Thoracic aorta (tissue), 2 donors: Measurements from ENCODE around the gene SARS1. TPM values are rescaled to one million over a fixed set of nuclear protein-coding genes. Genes with fewer than 3 reads are reported as not detected.

Experiments
- ATAC-seq: fragments of 150-250 bp; one replicate; pipeline ENCODE4 v1.8.0; 2017; ENCODE audit warnings: low read depth; ENCODE audit not compliant: insufficient number of reproducible peaks, low FRiP score
- DNase-seq: peaks from one replicate; pipeline ENCODE4 v3.0.0-alpha.2; 2020; ENCODE audit warnings: low spot score
- H3K27ac ChIP-seq, 2 donors: fragments of 200-600 bp; sonication (generic); 1 replicate in 1 of 2; 2 replicates in 1 of 2; pipeline ENCODE4 v1.5.1; 2016; ENCODE audit warnings: mild to moderate bottlenecking in 2 of 2, moderate library complexity in 2 of 2
- H3K27me3 ChIP-seq: fragments of 200-600 bp; sonication (generic); replicated peaks from 2 replicates; pipeline ENCODE4 v1.6.0; 2016; ENCODE audit warnings: mild to moderate bottlenecking; ENCODE audit not compliant: insufficient read depth
- H3K36me3 ChIP-seq: fragments of 200-600 bp; sonication (generic); one replicate; pipeline ENCODE4 v1.5.1; 2016
- H3K4me1 ChIP-seq, 2 donors: fragments of 200-600 bp; sonication (generic); 1 replicate in 1 of 2; 2 replicates in 1 of 2; pipeline versions ENCODE4 v1.5.1 to v1.6.0; 2016; ENCODE audit warnings: low read depth in 2 of 2, mild to moderate bottlenecking in 1 of 2; ENCODE audit not compliant: control insufficient read depth in 1 of 2
- H3K4me3 ChIP-seq: fragments of 200-600 bp; sonication (generic); 2 replicates; pipeline ENCODE4 v1.5.1; 2016; ENCODE audit warnings: mild to moderate bottlenecking
- H3K9me3 ChIP-seq: fragments of 200-600 bp; sonication (generic); 2 replicates; pipeline ENCODE4 v1.5.1; 2016
- CTCF ChIP-seq: fragments of 200-600 bp; sonication (generic); IDR thresholded peaks from one replicate; pipeline ENCODE4 v1.5.1; 2019; ENCODE audit warnings: antibody characterized with exemption
- total RNA-seq, 2 donors: library from RNA; depleted of rRNA; stranded (reverse); fragments of >200 nt; gene quantifications; one replicate each; pipeline versions ENCODE4 v1.1.0 to v1.2.3, GENCODE V29; 2016

SARS1 gene
- total RNA-seq, 2 donors from 2014 or later = 122 to 137 TPM

GRCh38 chr1:109269212-109269980, 55.7 kb downstream of the SARS1 start:
- Histone ChIP-seq H3K4me1 (peaks cover 0 to 1% of the 10 kb centered on the region in 2 donors), H3K9me3 (no peaks in the 10 kb centered on the region), H3K36me3 (no peaks in the 10 kb centered on the region), H3K27ac (no peak overlapping the region), H3K27me3 (no peaks in the 10 kb centered on the region), H3K4me3 (no peak overlapping the region)
- ATAC-seq (no peak), DNase-seq (no peak)
- no peak for TF ChIP-seq CTCF

GRCh38 chr1:109269981-109270622, 56.4 kb downstream of the SARS1 start:
- no peak for ATAC-seq
- H3K36me3 ChIP-seq = no peaks in the 10 kb centered on the region
- H3K27me3 ChIP-seq = no peaks in the 10 kb centered on the region
- no peak overlapping the region for H3K27ac ChIP-seq
- H3K4me3 ChIP-seq = no peak overlapping the region
- TF ChIP-seq CTCF = no peak
- H3K4me1 ChIP-seq = peaks cover 0 to 8% of the 10 kb centered on the region in 2 donors
- no peaks in the 10 kb centered on the region for H3K9me3 ChIP-seq
- no peak for DNase-seq

GRCh38 chr1:109270623-109271317, 57.1 kb downstream of the SARS1 start:
- Histone ChIP-seq H3K36me3 (no peaks in the 10 kb centered on the region), H3K4me3 (no peak overlapping the region), H3K4me1 (peaks cover 0 to 14% of the 10 kb centered on the region in 2 donors), H3K27ac (no peak overlapping the region), H3K27me3 (no peaks in the 10 kb centered on the region), H3K9me3 (no peaks in the 10 kb centered on the region)
- no peak for DNase-seq
- TF ChIP-seq CTCF = no peak
- ATAC-seq = no peak

GRCh38 chr1:109271458-109271857, 57.7 kb downstream of the SARS1 start:
- ATAC-seq (no peak), DNase-seq (no peak)

More at GRCh38 chr1:109271458-109271857, 57.7 kb downstream of the SARS1 start:
- H3K4me1 ChIP-seq = peaks cover 0 to 14% of the 10 kb centered on the region in 2 donors
- no peaks in the 10 kb centered on the region for H3K9me3 ChIP-seq
- no peak for TF ChIP-seq CTCF
- no peaks in the 10 kb centered on the region for H3K36me3 ChIP-seq
- H3K27ac ChIP-seq = no peak overlapping the region
- H3K4me3 ChIP-seq = no peak overlapping the region
- H3K27me3 ChIP-seq = no peaks in the 10 kb centered on the region
